Measurements from ENCODE around the gene PTPDC1. TPM values are rescaled to one million over a fixed set of nuclear protein-coding genes. Genes with fewer than 3 reads are reported as not detected.

The PTPDC1 gene
- total and polyA plus RNA-seq, 2 of the 8 experiments (the other 6 are each of a cell fraction or from before 2014, with no cell fraction given) = 4.1 to 7.3 TPM

DNA sequence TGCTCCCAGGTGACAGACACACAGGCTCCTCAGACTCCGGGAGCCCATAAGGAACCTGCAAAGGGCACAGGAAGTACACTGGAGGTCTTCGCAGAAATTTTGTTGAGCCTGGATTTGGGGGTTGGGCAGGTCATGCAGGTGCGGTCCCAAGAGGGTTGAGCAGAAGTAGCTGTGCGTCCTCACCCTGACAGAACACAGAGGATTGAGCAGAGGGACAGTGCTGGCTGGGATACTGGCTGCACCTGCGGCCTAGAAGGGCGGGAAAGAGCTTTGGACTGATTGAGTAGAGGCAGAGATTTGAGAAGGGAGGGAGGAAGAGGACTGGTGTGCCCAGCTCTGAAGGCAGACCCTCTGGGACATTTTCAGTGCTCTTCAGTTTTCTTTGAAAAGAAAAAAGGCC lies 65.4 kb downstream of the PTPDC1 start:
- Histone ChIP-seq H4K91ac (replicated peaks; ENCODE audit: insufficient read length, low read length) (no peak overlapping the region), H3K18ac (ENCODE audit: extremely low read depth, low read length) (0 out of 2 replicates have a peak overlapping the region, but pooled peaks have one; percentile 65), H3K27me3 (replicated peaks in 1 of 4; ENCODE audit: control insufficient read depth in 3 of 4, extremely low read depth in 1 of 4, insufficient read depth in 3 of 4, low read length in 3 of 4) (no peaks in the 10 kb centered on the region; a peak in 1 of 7 replicates), H3K79me2 (ENCODE audit: control insufficient read depth in 1 of 2, insufficient read depth in 2 of 2, low read length in 2 of 2) (no peaks in the 10 kb centered on the region), H3K27ac (ENCODE audit: low read depth, low read length) (no peak overlapping the region), H3K9ac (replicated peaks in 1 of 4; ENCODE audit: extremely low read depth in 1 of 4, low read depth in 3 of 4, low read length in 3 of 4) (no peak overlapping the region), H2BK120ac (replicated peaks; ENCODE audit: low read depth, low read length) (no peak overlapping the region), H2AFZ (ENCODE audit: low read length) (no peak overlapping the region), H2BK12ac (ENCODE audit: low read depth, low read length) (no peak overlapping the region; the same call in 1 of the 2 replicates), H3K4me2 (ENCODE audit: insufficient read depth in 1 of 2, low read depth in 2 of 2, low read length in 2 of 2) (no peak overlapping the region; a peak in 1 of 4 replicates), H3K9me3 (ENCODE audit: insufficient read depth in 2 of 2, low read depth in 1 of 2, low read length in 1 of 2) (no peaks in the 10 kb centered on the region), H2BK5ac (ENCODE audit: low read depth, low read length) (peak overlapping the region; percentile 83; the same call in 1 of the 2 replicates), H4K20me1 (replicated peaks in 1 of 2; ENCODE audit: control insufficient read depth in 1 of 2, insufficient read depth in 2 of 2, low read length in 2 of 2) (no peaks in the 10 kb centered on the region), H3K4ac (replicated peaks; ENCODE audit: insufficient read length, low read depth, low read length) (no peak overlapping the region), H2AK5ac (ENCODE audit: low read depth, low read length) (no peak overlapping the region), H3K79me1 (ENCODE audit: low read depth, low read length) (no peaks in the 10 kb centered on the region), H3K14ac (ENCODE audit: insufficient read length) (no peak overlapping the region), H2BK15ac (ENCODE audit: low read length) (0 out of 2 replicates have a peak overlapping the region, but pooled peaks have one; percentile 53), H3K36me3 (ENCODE audit: control insufficient read depth in 2 of 4, insufficient read depth in 4 of 4, low read length in 3 of 4) (no peaks in the 10 kb centered on the region), H3K4me3 (ENCODE audit: extremely low read depth in 1 of 4, insufficient read depth in 2 of 4, low read depth in 3 of 4, low read length in 4 of 4) (no peak overlapping the region), H3K23me2 (ENCODE audit: low read depth, low read length) (0 out of 2 replicates have a peak, but pooled peaks cover 2% of the 10 kb centered on the region), H3K23ac (ENCODE audit: insufficient read length) (no peak overlapping the region), H3K56ac (replicated peaks; ENCODE audit: insufficient read length, low read depth, low read length) (no peak overlapping the region), H4K8ac (ENCODE audit: extremely low read depth, insufficient read depth, low read length) (no peak overlapping the region), H3K4me1 (replicated peaks in 1 of 4; ENCODE audit: control insufficient read depth in 3 of 4, insufficient read depth in 4 of 4, low read length in 3 of 4) (peaks cover 10 to 17% (median 13%) of the 10 kb centered on the region in 4 experiments), H4K5ac (ENCODE audit: insufficient read length, low read depth, low read length) (no peak overlapping the region), H2BK20ac (ENCODE audit: low read length) (peak overlapping the region; percentile 55; the same call in 1 of the 2 replicates)
- no peak for FAIRE-seq
- no peak for DNase-seq (ENCODE audit: low read depth in 1 of 2, low spot score in 2 of 2)
- TF ChIP-seq BACH1 (IDR thresholded peaks at IDR 0.05; ENCODE audit: low read length) (no peak), E2F6 (IDR thresholded peaks at IDR 0.05) (peak; percentile 85; the same call in 1 of the 2 replicates)
- WGBS, 2 experiments (ENCODE audit: extremely low coverage in 1 of 2, insufficient coverage in 1 of 2, insufficient read length in 1 of 2, insufficient replicate concordance in 2 of 2, low coverage in 1 of 2, low lambda C conversion rate in 2 of 2, missing lambda C conversion rate in 1 of 2) = 84% methylated on average over 6 of the region's 6 CpGs; no CpG with 5 or more reads in 1 of the 2 experiments
- CTCF ChIA-PET (ENCODE audit: partially characterized antibody) = interaction anchor here (0.8 to 2.7 kb wide), 5 partner anchors 13 to 135 kb away, joined by 3 to 10 read pairs (median 5); no protein-coding TSS in a partner anchor
- POLR2A ChIA-PET (ENCODE audit: partially characterized antibody) = interaction anchor here (0.8 to 6.9 kb wide), 6 partner anchors 12 to 63 kb away, joined by 4 to 38 read pairs (median 4); no protein-coding TSS in a partner anchor
